ENCODE data around the gene TNPO2. TPM values are rescaled to one million over a fixed set of nuclear protein-coding genes. Genes with fewer than 3 reads are reported as not detected.
A peak's percentile ranks its signal among the peaks of the same experiment; 100 is the strongest.

TNPO2 gene
- total RNA-seq, 2 donors from 2014 or later, result 50.1 to 123 TPM

DNA sequence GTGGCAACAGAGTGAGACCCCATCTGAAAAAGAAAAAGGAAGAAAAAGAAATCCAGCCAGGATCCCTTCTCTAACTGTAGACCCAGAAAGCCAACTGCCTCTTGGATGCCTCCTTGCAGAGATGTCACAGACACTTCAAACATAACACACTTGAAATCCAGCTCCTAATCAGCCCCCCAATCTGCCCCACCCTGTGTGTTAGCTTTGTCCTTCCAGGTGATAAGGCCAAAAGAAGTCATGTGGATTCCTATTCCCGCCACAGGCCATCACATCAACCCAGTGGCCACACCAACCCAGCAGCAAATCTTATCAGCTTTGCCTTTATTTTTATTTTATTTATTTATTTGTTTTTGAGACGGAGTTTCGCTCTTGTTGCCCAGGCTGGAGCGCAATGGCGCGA, 36.0 kb upstream of the TNPO2 start:
- Histone ChIP-seq H3K27me3 (replicated peaks; ENCODE audit: insufficient read depth) (no peaks in the 10 kb centered on the region), H3K27ac (no peak overlapping the region), H3K4me3 (no peak overlapping the region), H3K36me3 (peaks cover 2 to 4% of the 10 kb centered on the region in 2 donors), H3K4me1 (replicated peaks) (no peaks in the 10 kb centered on the region), H3K9me3 (no peaks in the 10 kb centered on the region)
- TF ChIP-seq POLR2A (IDR thresholded peaks at IDR 0.05), result no peak
- TF ChIP-seq, protein P1, sequence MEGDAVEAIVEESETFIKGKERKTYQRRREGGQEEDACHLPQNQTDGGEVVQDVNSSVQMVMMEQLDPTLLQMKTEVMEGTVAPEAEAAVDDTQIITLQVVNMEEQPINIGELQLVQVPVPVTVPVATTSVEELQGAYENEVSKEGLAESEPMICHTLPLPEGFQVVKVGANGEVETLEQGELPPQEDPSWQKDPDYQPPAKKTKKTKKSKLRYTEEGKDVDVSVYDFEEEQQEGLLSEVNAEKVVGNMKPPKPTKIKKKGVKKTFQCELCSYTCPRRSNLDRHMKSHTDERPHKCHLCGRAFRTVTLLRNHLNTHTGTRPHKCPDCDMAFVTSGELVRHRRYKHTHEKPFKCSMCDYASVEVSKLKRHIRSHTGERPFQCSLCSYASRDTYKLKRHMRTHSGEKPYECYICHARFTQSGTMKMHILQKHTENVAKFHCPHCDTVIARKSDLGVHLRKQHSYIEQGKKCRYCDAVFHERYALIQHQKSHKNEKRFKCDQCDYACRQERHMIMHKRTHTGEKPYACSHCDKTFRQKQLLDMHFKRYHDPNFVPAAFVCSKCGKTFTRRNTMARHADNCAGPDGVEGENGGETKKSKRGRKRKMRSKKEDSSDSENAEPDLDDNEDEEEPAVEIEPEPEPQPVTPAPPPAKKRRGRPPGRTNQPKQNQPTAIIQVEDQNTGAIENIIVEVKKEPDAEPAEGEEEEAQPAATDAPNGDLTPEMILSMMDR (IDR thresholded peaks at IDR 0.05), result no peak
- no peak for TF ChIP-seq POLR2AphosphoS5 (IDR thresholded peaks at IDR 0.05)
- DNase-seq (ENCODE audit: low spot score), result no peak
- intact Hi-C loops (cut with DNase I), result loop anchor here (5.0 kb wide), 1 partner anchor 88 kb away; no protein-coding TSS in a partner anchor
- WGBS, result 86% methylated on average over 6 of the region's 6 CpGs

DNA sequence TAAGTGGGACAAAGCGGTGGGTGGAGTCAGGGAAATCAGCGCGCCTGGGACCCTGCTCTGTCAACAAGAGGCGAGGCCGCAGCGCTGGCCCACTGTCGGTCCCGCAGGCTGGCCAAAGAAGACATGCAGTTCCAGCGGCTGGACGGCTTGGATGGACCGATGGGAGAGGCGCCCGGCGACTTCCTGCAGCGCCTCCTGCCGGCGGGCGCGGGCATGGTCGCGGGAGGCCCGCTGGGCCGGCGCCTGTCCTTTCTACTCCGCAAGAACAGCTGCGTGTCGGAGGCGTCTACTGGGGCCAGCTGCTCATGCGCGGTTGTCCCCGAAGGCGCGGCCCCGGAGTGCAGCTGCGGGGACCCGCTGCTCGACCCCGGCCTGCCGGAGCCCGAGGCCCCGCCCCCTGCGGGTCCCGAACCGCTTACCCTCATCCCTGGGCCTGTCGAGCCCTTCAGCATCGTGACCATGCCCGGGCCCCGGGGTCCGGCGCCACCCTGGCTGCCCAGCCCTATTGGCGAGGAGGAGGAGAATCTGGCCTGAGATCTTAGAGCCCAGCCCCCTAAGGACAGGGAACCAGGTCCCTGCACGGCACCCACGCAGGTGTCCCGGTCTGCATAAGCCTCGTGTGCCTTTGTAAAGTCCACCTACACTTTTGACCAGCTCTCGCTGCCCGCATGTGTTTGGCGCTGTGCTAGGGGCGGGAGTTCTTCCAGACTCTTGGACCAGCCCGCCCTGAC, 34.0 kb upstream of the TNPO2 start:
- intact Hi-C loops (cut with DNase I), result no loop called here
- WGBS, result 6% methylated on average over 48 of the region's 60 CpGs
- TF ChIP-seq, protein P1 (IDR thresholded peaks at IDR 0.05), result peak; percentile 59 to 91 (median 77)
- TF ChIP-seq POLR2AphosphoS5 (IDR thresholded peaks at IDR 0.05), result no peak
- no peaks in the 10 kb centered on the region for H3K9me3 ChIP-seq
- peak; percentile 40 for DNase-seq (ENCODE audit: low spot score)
- no peaks in the 10 kb centered on the region for H3K27me3 ChIP-seq (replicated peaks; ENCODE audit: insufficient read depth)
- peak overlapping the region; percentile 1 to 5 for H3K27ac ChIP-seq
- H3K4me1 ChIP-seq (replicated peaks), result no peaks in the 10 kb centered on the region
- peaks cover 0 to 3% of the 10 kb centered on the region in 2 donors for H3K36me3 ChIP-seq
- H3K4me3 ChIP-seq, result peak overlapping the region; percentile 4 to 30

DNA sequence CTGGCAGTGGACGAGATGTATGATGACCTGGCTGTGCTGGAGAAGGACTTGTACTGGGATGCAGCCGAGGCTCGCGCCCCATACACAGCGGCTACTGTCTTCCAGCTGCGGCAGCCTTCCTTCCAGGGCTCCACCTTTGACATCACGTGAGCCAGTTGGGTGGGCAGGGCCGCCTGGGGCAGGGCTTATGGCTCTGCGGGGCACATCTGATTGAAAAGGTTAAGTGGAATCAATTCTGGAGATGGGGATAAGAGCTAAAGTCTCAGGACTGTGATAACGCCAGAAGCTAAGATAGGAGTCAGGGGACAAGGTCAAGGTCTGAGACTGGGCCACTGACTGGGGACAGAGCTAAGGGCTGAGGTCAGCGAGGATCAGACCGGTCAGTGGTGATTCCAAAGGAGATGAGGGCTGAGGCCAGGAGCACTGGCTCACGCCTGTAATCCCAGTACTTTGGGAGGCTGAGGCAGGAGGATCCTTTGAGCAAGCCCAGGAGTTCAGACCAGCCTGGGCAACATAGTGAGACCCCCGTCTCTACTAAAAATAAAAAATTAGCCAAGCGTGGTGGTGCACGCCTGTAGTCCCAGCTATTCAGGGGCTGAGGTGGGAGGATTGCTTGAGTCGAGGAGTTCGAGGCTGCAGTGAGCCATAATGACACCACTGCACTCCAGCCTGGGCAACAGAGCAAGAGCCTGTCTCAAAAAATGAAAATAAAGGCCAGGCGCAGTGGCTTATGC, 32.6 kb upstream of the TNPO2 start:
- WGBS, result 91% methylated on average over 19 of the region's 19 CpGs
- Histone ChIP-seq H3K9me3 (no peaks in the 10 kb centered on the region), H3K4me3 (no peak overlapping the region), H3K27ac (no peak overlapping the region), H3K27me3 (replicated peaks; ENCODE audit: insufficient read depth) (no peaks in the 10 kb centered on the region), H3K36me3 (no peaks in the 10 kb centered on the region), H3K4me1 (replicated peaks) (no peaks in the 10 kb centered on the region)
- TF ChIP-seq, protein P1 (IDR thresholded peaks at IDR 0.05), result no peak
- TF ChIP-seq POLR2AphosphoS5 (IDR thresholded peaks at IDR 0.05), result no peak
- no peak for TF ChIP-seq POLR2A (IDR thresholded peaks at IDR 0.05)
- DNase-seq (ENCODE audit: low spot score), result no peak
- intact Hi-C loops (cut with DNase I), result no loop called here

DNA sequence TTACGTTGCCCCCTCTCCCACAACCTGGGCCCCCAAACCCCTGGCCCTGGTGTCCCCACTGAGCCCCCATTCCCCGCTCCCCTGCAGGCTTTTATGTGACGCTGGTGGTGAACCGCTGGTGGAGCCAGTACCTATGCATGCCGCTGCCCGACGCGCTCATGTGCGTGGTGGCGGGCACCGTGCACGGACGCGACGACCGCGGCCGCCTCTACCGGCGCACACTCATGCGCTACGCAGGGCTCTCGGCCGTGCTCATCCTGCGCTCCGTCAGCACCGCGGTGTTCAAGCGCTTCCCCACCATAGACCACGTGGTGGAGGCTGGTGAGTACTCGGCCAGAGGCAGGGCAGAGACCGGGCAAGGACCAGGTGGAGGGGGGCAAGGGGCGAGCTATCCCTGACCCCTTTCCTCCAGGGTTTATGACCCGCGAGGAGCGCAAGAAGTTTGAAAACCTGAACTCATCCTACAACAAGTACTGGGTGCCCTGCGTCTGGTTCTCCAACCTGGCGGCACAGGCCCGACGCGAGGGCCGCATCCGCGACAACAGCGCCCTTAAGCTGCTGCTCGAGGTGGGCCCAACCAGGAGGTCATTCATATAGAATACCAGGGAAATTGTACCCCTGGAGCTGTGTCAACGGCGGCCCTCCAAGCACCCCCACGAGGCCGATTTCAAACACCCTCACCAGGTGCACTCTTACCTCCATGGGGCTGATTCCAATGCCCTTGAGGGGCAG, 30.9 kb upstream of the TNPO2 start:
- Histone ChIP-seq H3K36me3 (no peaks in the 10 kb centered on the region), H3K4me1 (replicated peaks) (peaks cover 3% of the 10 kb centered on the region), H3K27me3 (replicated peaks; ENCODE audit: insufficient read depth) (no peaks in the 10 kb centered on the region), H3K4me3 (no peak overlapping the region), H3K9me3 (no peaks in the 10 kb centered on the region), H3K27ac (no peak overlapping the region)
- WGBS, result 62% methylated on average over 38 of the region's 50 CpGs
- no peak for TF ChIP-seq POLR2A (IDR thresholded peaks at IDR 0.05)
- no peak for TF ChIP-seq POLR2AphosphoS5 (IDR thresholded peaks at IDR 0.05)
- TF ChIP-seq, protein P1 (IDR thresholded peaks at IDR 0.05), result no peak
- intact Hi-C loops (cut with DNase I), result no loop called here
- no peak for DNase-seq (ENCODE audit: low spot score)
